Neutrophil (primary cell): Measurements from ENCODE around the gene DAB2.

ENCODE experiments used
- H3K27ac ChIP-seq: fragments of 200-600 bp; sonication (generic); 2 replicates; pipeline ENCODE4 v1.5.1; 2016; ENCODE audit warnings: mild to moderate bottlenecking, moderate library complexity
- H3K27me3 ChIP-seq: fragments of 200-600 bp; sonication (generic); 2 replicates; pipeline ENCODE4 v1.6.0; 2016; ENCODE audit warnings: mild to moderate bottlenecking
- H3K36me3 ChIP-seq: fragments of 200-600 bp; sonication (generic); 2 replicates; pipeline ENCODE4 v1.5.1; 2017
- H3K4me1 ChIP-seq, 2 experiments: fragments of 200-600 bp in 1 of 2; sonication (generic) in 1 of 2; 1 replicate in 1 of 2; 2 replicates in 1 of 2; pipeline versions ENCODE4 v1.5.1 to v1.6.1; 2013 to 2016; ENCODE audit warnings: low read depth in 1 of 2, low read length in 1 of 2, mild to moderate bottlenecking in 1 of 2, moderate library complexity in 1 of 2; ENCODE audit not compliant: control insufficient read depth in 1 of 2, insufficient read depth in 1 of 2
- H3K4me3 ChIP-seq, 2 experiments: fragments of 200-600 bp in 1 of 2; sonication (generic) in 1 of 2; 1 replicate in 1 of 2; 2 replicates in 1 of 2; pipeline ENCODE4 v1.5.1; 2013 to 2016; ENCODE audit warnings: low read depth in 1 of 2, low read length in 1 of 2, mild to moderate bottlenecking in 1 of 2, moderate library complexity in 1 of 2
- H3K9me3 ChIP-seq: fragments of 200-600 bp; sonication (generic); 2 replicates; pipeline ENCODE4 v1.5.1; 2016
- CTCF ChIP-seq: fragments of 200-600 bp; sonication (generic); IDR thresholded peaks from 2 replicates; pipeline ENCODE4 v1.5.1; 2016; ENCODE audit warnings: antibody characterized with exemption

Gene DAB2

DNA sequence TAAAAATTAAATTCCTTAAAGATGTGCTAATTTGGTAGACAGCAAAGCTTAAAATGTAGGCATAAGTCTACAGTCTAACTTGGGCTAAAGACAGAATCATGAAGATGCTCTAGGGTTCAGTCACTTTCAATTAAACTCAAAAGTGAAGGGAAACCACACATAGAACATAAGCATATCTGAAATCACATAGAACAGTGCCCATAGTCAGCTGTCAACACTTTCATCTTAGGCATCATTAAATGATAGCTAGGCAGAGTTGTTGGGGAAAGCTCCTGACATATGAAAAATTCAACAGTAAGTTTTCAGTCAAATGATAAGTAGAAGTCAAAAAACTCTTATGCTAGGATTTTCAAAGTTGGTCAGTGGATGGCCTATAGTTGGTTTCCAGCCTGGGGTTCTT is 11.0 kb downstream of the DAB2 start:
- H3K9me3 ChIP-seq = no peaks in the 10 kb centered on the region
- TF ChIP-seq CTCF = no peak
- H3K27ac ChIP-seq = no peak overlapping the region
- H3K36me3 ChIP-seq = no peaks in the 10 kb centered on the region
- H3K4me1 ChIP-seq = no peaks in the 10 kb centered on the region
- H3K4me3 ChIP-seq = no peak overlapping the region
- H3K27me3 ChIP-seq = no peaks in the 10 kb centered on the region

GRCh38 chr5:39412721-39413394 is 11.9 kb downstream of the DAB2 start:
- H3K36me3 ChIP-seq = no peaks in the 10 kb centered on the region
- H3K4me3 ChIP-seq = no peak overlapping the region
- H3K9me3 ChIP-seq = no peaks in the 10 kb centered on the region
- no peak for TF ChIP-seq CTCF
- H3K4me1 ChIP-seq = no peaks in the 10 kb centered on the region
- no peaks in the 10 kb centered on the region for H3K27me3 ChIP-seq
- H3K27ac ChIP-seq = no peak overlapping the region

DNA sequence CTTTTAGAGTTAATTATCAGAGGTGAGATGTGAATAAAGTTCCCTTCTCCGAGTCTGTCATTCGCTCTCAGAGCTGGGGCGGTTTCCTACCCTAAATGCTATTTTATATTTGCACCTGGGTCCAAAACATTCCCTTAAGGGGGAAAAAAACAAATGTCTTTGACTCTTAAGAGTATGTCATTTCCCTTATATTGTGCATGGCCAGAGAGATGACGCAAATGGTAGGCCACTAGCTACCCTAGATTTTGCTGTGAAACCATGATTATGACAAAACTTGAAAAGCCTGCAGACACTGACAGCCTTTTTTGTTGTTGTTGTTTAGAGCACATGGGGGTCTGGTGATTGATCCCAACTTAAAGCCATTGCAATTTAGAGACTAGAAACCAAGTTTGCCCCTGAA is 12.8 kb downstream of the DAB2 start:
- H3K4me1 ChIP-seq = no peaks in the 10 kb centered on the region
- no peaks in the 10 kb centered on the region for H3K36me3 ChIP-seq
- H3K4me3 ChIP-seq = no peak overlapping the region
- TF ChIP-seq CTCF = no peak
- no peak overlapping the region for H3K27ac ChIP-seq
- H3K27me3 ChIP-seq = no peaks in the 10 kb centered on the region
- no peaks in the 10 kb centered on the region for H3K9me3 ChIP-seq

GRCh38 chr5:39411061-39411460 is 13.7 kb downstream of the DAB2 start:
- Histone ChIP-seq H3K27me3 (no peaks in the 10 kb centered on the region), H3K9me3 (no peaks in the 10 kb centered on the region), H3K27ac (no peak overlapping the region), H3K36me3 (no peaks in the 10 kb centered on the region), H3K4me3 (no peak overlapping the region), H3K4me1 (no peaks in the 10 kb centered on the region)
- TF ChIP-seq CTCF = no peak

GRCh38 chr5:39409033-39409432 is 15.7 kb downstream of the DAB2 start:
- no peak for TF ChIP-seq CTCF
- H3K27ac ChIP-seq = no peak overlapping the region
- no peaks in the 10 kb centered on the region for H3K4me1 ChIP-seq
- H3K9me3 ChIP-seq = no peaks in the 10 kb centered on the region
- no peak overlapping the region for H3K4me3 ChIP-seq
- H3K36me3 ChIP-seq = no peaks in the 10 kb centered on the region
- H3K27me3 ChIP-seq = no peaks in the 10 kb centered on the region
